ENCODE results near the gene EXOC6B. TPM values are rescaled to one million over a fixed set of nuclear protein-coding genes. Genes with fewer than 3 reads are reported as not detected.

EXOC6B gene
- total RNA-seq, 4 donors from 2014 or later = 14.1 to 107 (median 38.5) TPM

GRCh38 chr2:72128843-72129227 lies 697.0 kb downstream of the EXOC6B start:
- intact Hi-C loops (cut with DNase I; ENCODE audit: low total_unique reads) = no loop called here
- H3K27ac ChIP-seq = no peak overlapping the region
- H3K4me3 ChIP-seq = no peak overlapping the region
- no peaks in the 10 kb centered on the region for H3K4me1 ChIP-seq
- no peaks in the 10 kb centered on the region for H3K9me3 ChIP-seq
- no peaks in the 10 kb centered on the region for H3K27me3 ChIP-seq
- H3K36me3 ChIP-seq = no peaks in the 10 kb centered on the region
- no peak for DNase-seq
- TF ChIP-seq POLR2A (IDR thresholded peaks at IDR 0.05) (no peak), CTCF (IDR thresholded peaks at IDR 0.05) (no peak)

DNA sequence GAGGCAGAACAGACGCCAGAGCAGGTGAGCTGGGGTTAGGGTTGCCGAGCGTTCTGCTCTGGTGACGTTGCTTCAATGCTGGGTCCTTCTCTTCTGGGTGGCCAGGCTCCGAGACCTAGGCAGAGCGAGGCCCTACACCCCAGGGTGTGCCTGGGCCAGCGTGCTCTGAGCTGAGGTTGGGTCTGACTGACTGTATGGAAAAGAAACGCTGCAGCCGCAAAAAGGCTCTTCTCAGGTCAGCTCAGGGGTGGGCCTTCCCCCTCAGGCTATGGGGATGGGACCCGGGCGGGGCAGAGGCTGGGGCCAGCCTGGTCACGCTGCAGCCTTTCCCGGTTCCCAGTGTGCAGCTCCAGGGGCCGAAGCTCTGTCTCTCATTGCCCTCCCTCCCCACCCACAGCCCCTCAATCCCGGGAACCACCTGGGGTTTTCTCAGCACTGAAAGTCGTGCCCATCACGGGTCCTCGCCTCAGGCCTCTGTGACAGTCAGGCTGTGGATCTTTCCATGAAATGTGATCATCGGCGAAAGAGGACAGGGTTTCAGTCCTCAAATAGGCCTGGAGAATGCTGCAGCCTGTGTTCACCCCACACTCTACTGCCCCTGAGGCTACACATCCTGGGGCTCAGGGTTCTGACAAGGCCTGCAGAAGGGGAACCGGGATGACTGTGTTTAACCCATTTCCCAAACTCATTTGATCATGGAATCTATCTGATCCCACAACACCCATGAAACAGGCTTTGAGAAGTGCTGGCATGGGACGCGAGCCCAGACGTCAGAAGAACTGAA lies 697.6 kb downstream of the EXOC6B start:
- H3K4me3 ChIP-seq = no peak overlapping the region
- H3K9me3 ChIP-seq = no peaks in the 10 kb centered on the region
- TF ChIP-seq POLR2A (IDR thresholded peaks at IDR 0.05) (no peak), CTCF (IDR thresholded peaks at IDR 0.05) (no peak)
- H3K4me1 ChIP-seq = no peaks in the 10 kb centered on the region
- H3K27me3 ChIP-seq = no peaks in the 10 kb centered on the region
- no peaks in the 10 kb centered on the region for H3K36me3 ChIP-seq
- intact Hi-C loops (cut with DNase I; ENCODE audit: low total_unique reads) = no loop called here
- no peak for DNase-seq
- no peak overlapping the region for H3K27ac ChIP-seq

- no peaks in the 10 kb centered on the region for H3K9me3 ChIP-seq
- intact Hi-C loops (cut with DNase I; ENCODE audit: low total_unique reads) = no loop called here
- no peak overlapping the region for H3K27ac ChIP-seq
- no peaks in the 10 kb centered on the region for H3K4me1 ChIP-seq
- TF ChIP-seq CTCF (IDR thresholded peaks at IDR 0.05) (no peak), POLR2A (IDR thresholded peaks at IDR 0.05) (no peak)
- no peak overlapping the region for H3K4me3 ChIP-seq
- no peaks in the 10 kb centered on the region for H3K36me3 ChIP-seq
- H3K27me3 ChIP-seq = no peaks in the 10 kb centered on the region
- no peak for DNase-seq
Observed at GRCh38 chr2:72127401-72128058, 698.3 kb downstream of the EXOC6B start.

GRCh38 chr2:72126186-72127100 lies 699.4 kb downstream of the EXOC6B start:
- no peak for TF ChIP-seq POLR2A (IDR thresholded peaks at IDR 0.05)
- no peak for TF ChIP-seq CTCF (IDR thresholded peaks at IDR 0.05)
- Histone ChIP-seq H3K27me3 (no peaks in the 10 kb centered on the region), H3K9me3 (no peaks in the 10 kb centered on the region), H3K4me1 (no peaks in the 10 kb centered on the region), H3K27ac (no peak overlapping the region), H3K4me3 (no peak overlapping the region), H3K36me3 (no peaks in the 10 kb centered on the region)
- DNase-seq = no peak
- intact Hi-C loops (cut with DNase I; ENCODE audit: low total_unique reads) = no loop called here

Small RNAs within 50 kb of the gene (small RNA-seq; reads per million reads assigned to genes)
- gene RF00592 (not detected), gene RNU2-39P (not detected)

Other genes starting within 250 kb of the EXOC6B start
- gene SPR, start 61.4 kb upstream of the EXOC6B start, total RNA-seq = 10 to 100 TPM in 3 of 4 donors, 1 to 10 TPM in 1; 4.5 to 33.8 (median 18.8) TPM
- gene EMX1, start 91.5 kb upstream of the EXOC6B start, total RNA-seq = under 1 TPM in 1 of 4 donors, not detected in 3; 0.21 TPM
- gene SFXN5, start 245.7 kb upstream of the EXOC6B start, total RNA-seq = 10 to 100 TPM in 2 of 4 donors, 1 to 10 TPM in 2; 2.1 to 16.0 (median 10.6) TPM